T-helper 17 cell (primary cell): ENCODE data around the gene CALML3. TPM values are rescaled to one million over a fixed set of nuclear protein-coding genes. Genes with fewer than 3 reads are reported as not detected.

Experiments used
- ATAC-seq: fragments of 150-1000 bp; cut with Tn5 transposase; 2 replicates; pipeline ENCODE4 v1.10.0; 2021; ENCODE audit warnings: mild to moderate bottlenecking, moderate library complexity
- DNase-seq, 3 donors: peaks; one replicate each; pipeline versions ENCODE4 v3.0.0 to v3.0.0-alpha.2; 2020 to 2021
- H3K9me3 ChIP-seq: one replicate; pipeline ENCODE4 v1.7.0; 2013; ENCODE audit warnings: low read length, mild to moderate bottlenecking; ENCODE audit not compliant: control insufficient read depth, poor library complexity, severe bottlenecking
- H3K27ac Mint-ChIP-seq: one replicate; pipeline ENCODE4 v1.8.0; 2022; ENCODE audit warnings: mild to moderate bottlenecking, moderate library complexity, mixed read lengths
- H3K27me3 Mint-ChIP-seq: one replicate; pipeline ENCODE4 v1.8.0; 2022; ENCODE audit warnings: mixed read lengths
- H3K36me3 Mint-ChIP-seq: one replicate; pipeline ENCODE4 v1.8.0; 2022; ENCODE audit warnings: low read depth, mixed read lengths
- H3K4me1 Mint-ChIP-seq: one replicate; pipeline ENCODE4 v1.8.0; 2022; ENCODE audit warnings: mild to moderate bottlenecking, mixed read lengths
- H3K4me3 Mint-ChIP-seq: one replicate; pipeline ENCODE4 v1.8.0; 2022; ENCODE audit warnings: mild to moderate bottlenecking, moderate library complexity, mixed read lengths
- total RNA-seq, 4 donors: library from RNA in 2 of 4; stranded (reverse) in 2 of 4; gene quantifications; one replicate each; pipeline ENCODE4 v1.2.3 and lab custom pipeline; 2022 to 2026

Gene CALML3
- total RNA-seq, 2 donors from 2014 or later = not detected

GRCh38 chr10:5538446-5538845, 13.7 kb downstream of the CALML3 start:
- Mint-ChIP-seq H3K27me3 (peaks cover 4% of the 10 kb centered on the region), H3K27ac (no peak overlapping the region), H3K4me3 (no peak overlapping the region), H3K4me1 (peaks cover 4% of the 10 kb centered on the region), H3K36me3 (no peaks in the 10 kb centered on the region)
- no peaks in the 10 kb centered on the region for H3K9me3 ChIP-seq
- no peak for ATAC-seq
- no peak for DNase-seq

GRCh38 chr10:5538892-5539651, 14.3 kb downstream of the CALML3 start:
- no peak for ATAC-seq
- Mint-ChIP-seq H3K36me3 (no peaks in the 10 kb centered on the region), H3K4me1 (peaks cover 2% of the 10 kb centered on the region), H3K27me3 (peaks cover 4% of the 10 kb centered on the region), H3K4me3 (no peak overlapping the region), H3K27ac (no peak overlapping the region)
- no peaks in the 10 kb centered on the region for H3K9me3 ChIP-seq
- no peak for DNase-seq

GRCh38 chr10:5540080-5540479, 15.3 kb downstream of the CALML3 start:
- no peak overlapping the region for H3K4me3 Mint-ChIP-seq
- no peaks in the 10 kb centered on the region for H3K36me3 Mint-ChIP-seq
- H3K27me3 Mint-ChIP-seq = peaks cover 4% of the 10 kb centered on the region
- H3K4me1 Mint-ChIP-seq = peaks cover 2% of the 10 kb centered on the region
- DNase-seq = no peak
- no peaks in the 10 kb centered on the region for H3K9me3 ChIP-seq
- no peak overlapping the region for H3K27ac Mint-ChIP-seq
- no peak for ATAC-seq

- Mint-ChIP-seq H3K27me3 (peaks cover 4% of the 10 kb centered on the region), H3K4me3 (no peak overlapping the region), H3K27ac (no peak overlapping the region), H3K36me3 (no peaks in the 10 kb centered on the region), H3K4me1 (peaks cover 2% of the 10 kb centered on the region)
- DNase-seq (no peak), ATAC-seq (no peak)
- H3K9me3 ChIP-seq = no peaks in the 10 kb centered on the region
Observed at GRCh38 chr10:5540891-5541290, 16.1 kb downstream of the CALML3 start.

DNA sequence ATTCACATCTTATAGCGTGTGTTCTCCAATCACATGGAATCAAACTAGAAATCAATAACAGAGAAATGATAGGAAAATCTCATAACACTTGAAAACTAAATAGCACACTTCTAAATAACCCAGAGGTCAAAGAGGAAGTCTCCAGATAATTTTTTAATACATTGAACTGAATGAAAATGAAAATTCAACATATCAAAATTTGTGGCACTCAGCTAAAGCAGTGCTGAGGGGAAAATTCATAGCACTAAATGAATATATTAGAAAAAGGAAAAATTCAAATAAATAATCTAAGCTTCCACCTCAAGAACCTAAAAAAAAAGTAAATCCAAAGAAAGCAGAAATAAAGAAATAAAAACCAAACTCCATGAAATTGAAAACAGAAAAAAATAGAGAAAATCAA, 17.3 kb downstream of the CALML3 start:
- DNase-seq = no peak
- no peak for ATAC-seq
- no peaks in the 10 kb centered on the region for H3K9me3 ChIP-seq
- no peak overlapping the region for H3K4me3 Mint-ChIP-seq
- H3K27ac Mint-ChIP-seq = no peak overlapping the region
- H3K27me3 Mint-ChIP-seq = peaks cover 4% of the 10 kb centered on the region
- H3K36me3 Mint-ChIP-seq = no peaks in the 10 kb centered on the region
- H3K4me1 Mint-ChIP-seq = peaks cover 2% of the 10 kb centered on the region

GRCh38 chr10:5543623-5544022, 18.9 kb downstream of the CALML3 start:
- H3K9me3 ChIP-seq = no peaks in the 10 kb centered on the region
- Mint-ChIP-seq H3K27ac (no peak overlapping the region), H3K27me3 (peaks cover 4% of the 10 kb centered on the region), H3K4me3 (no peak overlapping the region), H3K36me3 (no peaks in the 10 kb centered on the region), H3K4me1 (no peaks in the 10 kb centered on the region)
- DNase-seq (no peak), ATAC-seq (no peak)

DNA sequence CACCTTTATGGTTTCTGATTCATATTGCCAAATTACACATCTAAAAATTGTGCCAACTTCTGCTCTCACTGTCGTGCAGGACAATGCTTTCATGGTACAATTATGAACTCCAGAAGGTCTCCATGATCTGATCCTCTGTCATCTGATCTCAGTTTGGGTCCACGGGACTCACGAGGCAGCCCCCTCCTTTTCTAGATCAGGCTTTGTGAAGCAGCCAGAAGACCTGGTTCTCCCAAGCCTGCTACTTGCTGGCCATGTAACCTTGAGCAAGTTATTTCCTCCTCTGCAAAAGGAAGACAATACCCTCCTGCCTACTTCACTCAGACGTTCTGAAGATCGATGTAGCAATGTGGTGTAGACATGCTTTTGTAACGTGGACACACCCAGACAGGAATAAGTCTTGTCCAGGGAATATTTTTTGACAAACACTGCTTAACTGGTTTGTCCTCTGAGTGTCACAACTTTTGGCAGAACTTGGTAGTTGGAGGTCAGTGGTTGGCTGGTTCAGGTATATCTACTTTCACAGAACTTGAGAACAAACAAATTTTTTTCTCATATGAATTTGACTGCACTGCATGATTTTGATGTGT, 19.6 kb downstream of the CALML3 start:
- no peaks in the 10 kb centered on the region for H3K9me3 ChIP-seq
- Mint-ChIP-seq H3K27ac (no peak overlapping the region), H3K27me3 (peaks cover 2% of the 10 kb centered on the region), H3K36me3 (no peaks in the 10 kb centered on the region), H3K4me1 (no peaks in the 10 kb centered on the region), H3K4me3 (no peak overlapping the region)
- ATAC-seq = no peak
- DNase-seq = no peak

DNA sequence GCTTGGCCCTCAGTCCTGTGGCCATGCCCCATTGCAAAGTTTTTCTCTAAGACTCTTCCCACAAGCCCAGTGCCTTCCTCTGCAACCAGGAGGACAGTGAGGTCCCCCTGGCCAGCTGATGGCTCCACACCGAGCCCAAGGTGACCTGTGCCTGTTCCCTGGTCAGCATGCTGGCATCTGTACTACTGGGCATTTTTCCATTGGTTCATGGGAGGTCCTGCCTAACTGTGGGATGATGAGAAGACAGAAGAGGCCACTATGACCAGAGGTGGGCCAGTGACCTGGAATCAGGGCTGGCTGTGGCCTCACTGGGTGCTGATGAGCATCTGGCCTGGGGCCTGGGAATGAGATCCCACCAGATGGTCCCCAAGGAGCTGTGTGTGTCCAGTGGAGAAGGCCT, 20.2 kb downstream of the CALML3 start:
- no peak for ATAC-seq
- no peaks in the 10 kb centered on the region for H3K36me3 Mint-ChIP-seq
- H3K4me3 Mint-ChIP-seq = no peak overlapping the region
- peaks cover under 1% of the 10 kb centered on the region for H3K4me1 Mint-ChIP-seq
- H3K27me3 Mint-ChIP-seq = no peaks in the 10 kb centered on the region
- H3K9me3 ChIP-seq = no peaks in the 10 kb centered on the region
- DNase-seq = no peak
- no peak overlapping the region for H3K27ac Mint-ChIP-seq

DNA sequence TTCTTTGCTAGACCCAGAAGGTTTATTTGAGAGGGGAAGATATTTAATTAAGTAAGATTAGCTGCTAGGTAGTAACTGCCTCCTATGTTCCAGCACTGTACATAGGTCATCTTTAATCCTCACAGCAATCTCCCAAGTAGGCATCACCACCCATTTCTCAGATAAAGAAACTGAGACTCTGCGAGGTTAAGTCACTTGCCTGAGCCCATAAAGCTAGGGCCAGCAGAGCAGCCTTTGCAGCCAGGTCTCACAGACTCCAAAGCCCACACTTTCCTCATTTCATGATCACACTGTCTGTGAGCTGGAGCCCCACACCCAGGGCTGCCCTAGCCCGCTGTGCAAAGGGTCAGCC, 20.6 kb downstream of the CALML3 start:
- no peaks in the 10 kb centered on the region for H3K36me3 Mint-ChIP-seq
- no peak overlapping the region for H3K27ac Mint-ChIP-seq
- H3K4me3 Mint-ChIP-seq = no peak overlapping the region
- peaks cover 3% of the 10 kb centered on the region for H3K4me1 Mint-ChIP-seq
- H3K27me3 Mint-ChIP-seq = no peaks in the 10 kb centered on the region
- DNase-seq (no peak), ATAC-seq (no peak)
- no peaks in the 10 kb centered on the region for H3K9me3 ChIP-seq

DNA sequence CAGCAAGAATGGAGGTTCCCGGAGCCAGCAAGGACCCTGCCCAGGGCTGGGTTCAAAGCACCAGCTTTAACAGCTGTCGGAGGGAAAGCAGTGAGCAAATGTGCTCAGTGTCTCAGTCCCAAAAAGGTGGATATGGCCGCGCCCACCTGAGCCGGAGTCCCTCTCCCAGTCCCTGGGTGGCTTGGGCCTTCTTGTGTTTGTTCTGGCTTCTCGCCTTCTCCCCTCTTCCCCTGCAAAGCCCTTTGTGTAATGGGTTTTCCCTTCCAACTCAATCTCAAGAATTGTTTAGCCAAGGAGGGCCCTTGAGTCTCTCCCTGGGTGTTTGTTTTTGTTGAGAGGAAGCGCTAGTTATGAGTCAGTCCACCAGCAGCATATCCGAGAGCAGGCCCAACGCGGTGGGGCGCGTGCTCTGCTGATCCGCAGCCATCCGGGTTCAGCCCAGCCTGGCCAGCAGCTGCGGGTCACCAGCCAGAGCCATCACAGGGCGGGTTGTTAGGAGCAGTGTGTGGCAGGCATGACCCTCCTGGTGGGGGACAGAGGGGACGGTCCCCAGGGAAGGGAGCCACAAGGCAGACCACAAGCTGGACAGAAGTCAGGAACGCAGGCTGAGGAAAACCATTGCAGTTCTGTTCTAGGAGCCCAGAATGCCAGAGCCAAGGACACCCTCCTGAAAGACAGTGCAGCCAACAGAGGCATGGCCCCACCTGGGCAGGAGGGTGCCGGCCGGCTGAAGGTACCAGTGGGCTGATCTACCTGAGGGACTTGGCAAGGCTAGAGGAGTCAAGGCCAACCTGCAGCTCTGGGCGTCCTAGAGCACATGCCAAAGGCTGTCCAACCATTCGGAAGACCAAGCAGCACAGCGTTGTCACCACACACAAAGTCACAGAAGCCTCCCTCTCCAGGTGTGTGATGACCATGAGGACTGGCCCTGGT, 21.3 kb downstream of the CALML3 start:
- Mint-ChIP-seq H3K36me3 (no peaks in the 10 kb centered on the region), H3K4me3 (no peak overlapping the region), H3K27ac (no peak overlapping the region), H3K27me3 (no peaks in the 10 kb centered on the region), H3K4me1 (peaks cover 4% of the 10 kb centered on the region)
- DNase-seq (no peak), ATAC-seq (no peak)
- no peaks in the 10 kb centered on the region for H3K9me3 ChIP-seq

DNA sequence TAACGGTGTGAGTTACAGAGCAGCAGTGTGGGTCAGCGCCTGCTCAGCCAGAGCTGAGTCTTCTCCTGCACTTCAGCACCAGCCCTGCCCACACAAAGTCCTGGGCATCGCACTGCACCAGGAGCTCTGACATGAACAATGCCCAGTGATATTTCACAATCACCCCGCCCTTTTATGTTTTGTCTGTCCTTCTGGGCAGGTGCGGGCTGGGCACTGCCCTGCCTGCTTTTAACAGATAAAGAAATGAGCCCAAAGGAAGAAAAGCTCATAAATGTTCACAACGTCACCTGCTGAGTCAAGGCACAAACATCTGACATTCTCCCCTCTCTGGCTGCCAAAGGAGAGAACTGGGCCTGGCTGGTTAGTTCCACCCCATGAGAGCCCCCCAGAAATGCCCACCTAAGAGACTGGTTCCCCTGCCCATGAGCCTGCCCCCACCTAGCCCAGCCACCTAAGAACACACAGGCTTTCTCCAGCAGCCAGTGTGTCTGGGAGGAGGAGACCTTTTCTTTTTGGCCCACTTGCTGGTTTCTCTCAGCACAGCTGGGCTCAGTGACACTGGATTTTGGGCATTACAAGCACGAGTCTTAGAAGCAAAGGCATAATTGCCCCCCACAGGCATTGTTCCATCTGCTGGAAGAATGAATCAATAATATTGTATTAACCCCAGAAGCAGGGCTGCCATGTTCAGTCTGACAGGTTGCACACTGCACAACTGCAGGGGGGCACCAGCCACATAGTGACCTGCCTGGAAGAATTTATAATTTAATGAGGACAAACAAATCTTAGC, 22.3 kb downstream of the CALML3 start:
- Mint-ChIP-seq H3K36me3 (no peaks in the 10 kb centered on the region), H3K4me3 (no peak overlapping the region), H3K4me1 (peaks cover 10% of the 10 kb centered on the region), H3K27ac (no peak overlapping the region), H3K27me3 (no peaks in the 10 kb centered on the region)
- no peak for ATAC-seq
- no peak for DNase-seq
- H3K9me3 ChIP-seq = no peaks in the 10 kb centered on the region

GRCh38 chr10:5547681-5547930, 22.8 kb downstream of the CALML3 start:
- ATAC-seq (no peak), DNase-seq (no peak)
- no peak overlapping the region for H3K27ac Mint-ChIP-seq
- peaks cover 15% of the 10 kb centered on the region for H3K4me1 Mint-ChIP-seq
- H3K36me3 Mint-ChIP-seq = no peaks in the 10 kb centered on the region
- H3K27me3 Mint-ChIP-seq = no peaks in the 10 kb centered on the region
- no peak overlapping the region for H3K4me3 Mint-ChIP-seq
- no peaks in the 10 kb centered on the region for H3K9me3 ChIP-seq
